Measurements from ENCODE around the gene TULP4.
"Not testable (repeated sequence)": the region's sequence is repeated elsewhere in the genome, so short reads cannot be mapped to it uniquely, and the experiment has no call there.

TULP4 gene

GRCh38 chr6:158327211-158327610 lies 14.9 kb downstream of the TULP4 start:
- in situ Hi-C loops (cut with MboI; ENCODE audit: low sequenced_read_pairs) = no loop called here

- in situ Hi-C loops (cut with MboI; ENCODE audit: low sequenced_read_pairs) = no loop called here
Observed at GRCh38 chr6:158328952-158329351, 16.7 kb downstream of the TULP4 start.

GRCh38 chr6:158329531-158329930 lies 17.3 kb downstream of the TULP4 start:
- in situ Hi-C loops (cut with MboI; ENCODE audit: low sequenced_read_pairs) = no loop called here

- in situ Hi-C loops (cut with MboI; ENCODE audit: low sequenced_read_pairs) = no loop called here
Observed at GRCh38 chr6:158330016-158330415, 17.8 kb downstream of the TULP4 start.

GRCh38 chr6:158332237-158332636 lies 20.0 kb downstream of the TULP4 start:
- in situ Hi-C loops (cut with MboI; ENCODE audit: low sequenced_read_pairs) = no loop called here

GRCh38 chr6:158333094-158333493 lies 20.8 kb downstream of the TULP4 start:
- in situ Hi-C loops (cut with MboI; ENCODE audit: low sequenced_read_pairs) = no loop called here

- in situ Hi-C loops (cut with MboI; ENCODE audit: low sequenced_read_pairs) = no loop called here
Observed at GRCh38 chr6:158334534-158334933, 22.3 kb downstream of the TULP4 start.

- in situ Hi-C loops (cut with MboI; ENCODE audit: low sequenced_read_pairs) = no loop called here
Observed at GRCh38 chr6:158337332-158337731, 25.1 kb downstream of the TULP4 start.

GRCh38 chr6:158338311-158339112 lies 26.2 kb downstream of the TULP4 start:
- in situ Hi-C loops (cut with MboI; ENCODE audit: low sequenced_read_pairs) = no loop called here

- in situ Hi-C loops (cut with MboI; ENCODE audit: low sequenced_read_pairs) = not testable (repeated sequence)
Observed at GRCh38 chr6:158339197-158339596, 26.9 kb downstream of the TULP4 start.

- in situ Hi-C loops (cut with MboI; ENCODE audit: low sequenced_read_pairs) = no loop called here
Observed at GRCh38 chr6:158340252-158340651, 28.0 kb downstream of the TULP4 start.

- in situ Hi-C loops (cut with MboI; ENCODE audit: low sequenced_read_pairs) = no loop called here
Observed at GRCh38 chr6:158344534-158344933, 32.3 kb downstream of the TULP4 start.

- in situ Hi-C loops (cut with MboI; ENCODE audit: low sequenced_read_pairs) = not testable (repeated sequence)
Observed at GRCh38 chr6:158345444-158345843, 33.2 kb downstream of the TULP4 start.

GRCh38 chr6:158347335-158347734 lies 35.1 kb downstream of the TULP4 start:
- in situ Hi-C loops (cut with MboI; ENCODE audit: low sequenced_read_pairs) = no loop called here

GRCh38 chr6:158348737-158349504 lies 36.7 kb downstream of the TULP4 start:
- in situ Hi-C loops (cut with MboI; ENCODE audit: low sequenced_read_pairs) = not testable (repeated sequence)

GRCh38 chr6:158349505-158350275 lies 37.4 kb downstream of the TULP4 start:
- in situ Hi-C loops (cut with MboI; ENCODE audit: low sequenced_read_pairs) = not testable (repeated sequence)

GRCh38 chr6:158350731-158351130 lies 38.5 kb downstream of the TULP4 start:
- in situ Hi-C loops (cut with MboI; ENCODE audit: low sequenced_read_pairs) = not testable (repeated sequence)

GRCh38 chr6:158353883-158354877 lies 41.9 kb downstream of the TULP4 start:
- in situ Hi-C loops (cut with MboI; ENCODE audit: low sequenced_read_pairs) = no loop called here

GRCh38 chr6:158356586-158357546 lies 44.6 kb downstream of the TULP4 start:
- in situ Hi-C loops (cut with MboI; ENCODE audit: low sequenced_read_pairs) = no loop called here
